ENCODE results near the gene MPV17L2. TPM values are rescaled to one million over a fixed set of nuclear protein-coding genes. Genes with fewer than 3 reads are reported as not detected.
A peak's percentile ranks its signal among the peaks of the same experiment; 100 is the strongest.
"Not testable (repeated sequence)": the region's sequence is repeated elsewhere in the genome, so short reads cannot be mapped to it uniquely, and the experiment has no call there.

MPV17L2 gene
- total RNA-seq, 3 donors from 2014 or later: 24.3 to 41.3 (median 37.1) TPM

- H3K4me3 ChIP-seq: no peak overlapping the region
- peak in 1 of 2 donors; percentile 58 for DNase-seq (ENCODE audit: low spot score in 2 of 2)
- peaks cover 20 to 30% of the 10 kb centered on the region in 2 donors for H3K4me1 ChIP-seq
- H3K9me3 ChIP-seq: no peaks in the 10 kb centered on the region
- TF ChIP-seq POLR2A (IDR thresholded peaks at IDR 0.05) (no peak), POLR2AphosphoS5 (IDR thresholded peaks at IDR 0.05) (no peak), CTCF (IDR thresholded peaks at IDR 0.05) (no peak)
- intact Hi-C loops (cut with DNase I; ENCODE audit: low total_unique reads): no loop called here
- H3K27ac ChIP-seq: peak overlapping the region; percentile 71 to 74
- no peaks in the 10 kb centered on the region for H3K27me3 ChIP-seq
- no peaks in the 10 kb centered on the region for H3K36me3 ChIP-seq
Observed at GRCh38 chr19:18157465-18158063, 35.5 kb upstream of the MPV17L2 start.

GRCh38 chr19:18158467-18158866 is 34.6 kb upstream of the MPV17L2 start:
- Histone ChIP-seq H3K4me1 (peaks cover 20 to 30% of the 10 kb centered on the region in 2 donors), H3K4me3 (no peak overlapping the region), H3K27ac (no peak overlapping the region), H3K36me3 (no peaks in the 10 kb centered on the region), H3K27me3 (no peaks in the 10 kb centered on the region), H3K9me3 (no peaks in the 10 kb centered on the region)
- no peak for DNase-seq (ENCODE audit: low spot score in 2 of 2)
- intact Hi-C loops (cut with DNase I; ENCODE audit: low total_unique reads): no loop called here
- no peak for TF ChIP-seq CTCF (IDR thresholded peaks at IDR 0.05)
- no peak for TF ChIP-seq POLR2AphosphoS5 (IDR thresholded peaks at IDR 0.05)
- no peak for TF ChIP-seq POLR2A (IDR thresholded peaks at IDR 0.05)

- H3K27me3 ChIP-seq; H3K27ac ChIP-seq; intact Hi-C loops (cut with DNase I; ENCODE audit: low total_unique reads); DNase-seq (ENCODE audit: low spot score in 2 of 2); H3K4me3 ChIP-seq; H3K9me3 ChIP-seq; H3K36me3 ChIP-seq: not testable (repeated sequence)
- peaks cover 14 to 27% of the 10 kb centered on the region in 2 donors for H3K4me1 ChIP-seq
Observed at GRCh38 chr19:18159059-18159616, 33.9 kb upstream of the MPV17L2 start.

GRCh38 chr19:18159810-18160209 is 33.2 kb upstream of the MPV17L2 start:
- Histone ChIP-seq H3K9me3 (no peaks in the 10 kb centered on the region), H3K27me3 (no peaks in the 10 kb centered on the region), H3K4me3 (no peak overlapping the region), H3K4me1 (peaks cover 14 to 23% of the 10 kb centered on the region in 2 donors), H3K27ac (peak overlapping the region in 1 of 2 donors; percentile 85), H3K36me3 (no peaks in the 10 kb centered on the region)
- no peak for DNase-seq (ENCODE audit: low spot score in 2 of 2)
- no peak for TF ChIP-seq POLR2AphosphoS5 (IDR thresholded peaks at IDR 0.05)
- TF ChIP-seq CTCF (IDR thresholded peaks at IDR 0.05): no peak
- no peak for TF ChIP-seq POLR2A (IDR thresholded peaks at IDR 0.05)
- intact Hi-C loops (cut with DNase I; ENCODE audit: low total_unique reads): loop anchor here (10.0 kb wide), 1 partner anchor 45 kb away; no protein-coding TSS in a partner anchor

- intact Hi-C loops (cut with DNase I; ENCODE audit: low total_unique reads): loop anchor here (10.0 kb wide), 1 partner anchor 46 kb away; no protein-coding TSS in a partner anchor
- H3K9me3 ChIP-seq: no peaks in the 10 kb centered on the region
- H3K27me3 ChIP-seq: no peaks in the 10 kb centered on the region
- H3K27ac ChIP-seq: peak overlapping the region; percentile 81 to 85
- peaks cover 10 to 21% of the 10 kb centered on the region in 2 donors for H3K4me1 ChIP-seq
- no peaks in the 10 kb centered on the region for H3K36me3 ChIP-seq
- H3K4me3 ChIP-seq: peak overlapping the region; percentile 40 to 66 (median 52)
- TF ChIP-seq CTCF (IDR thresholded peaks at IDR 0.05): no peak
- no peak for TF ChIP-seq POLR2AphosphoS5 (IDR thresholded peaks at IDR 0.05)
- no peak for TF ChIP-seq POLR2A (IDR thresholded peaks at IDR 0.05)
- no peak for DNase-seq (ENCODE audit: low spot score in 2 of 2)
Observed at GRCh38 chr19:18160493-18160970, 32.5 kb upstream of the MPV17L2 start.

Measured in breast epithelium (tissue), 4 donors.